GM21447 (cell line): Measurements from ENCODE around the gene FBXO10.
"Not testable (repeated sequence)": the region's sequence is repeated elsewhere in the genome, so short reads cannot be mapped to it uniquely, and the experiment has no call there.

Experiments
- ATAC-seq: cut with Tn5 transposase; IDR thresholded peaks from one replicate; pipeline ENCODE4 v1.9.1; 2021; ENCODE audit not compliant: unreplicated experiment

FBXO10 gene

DNA sequence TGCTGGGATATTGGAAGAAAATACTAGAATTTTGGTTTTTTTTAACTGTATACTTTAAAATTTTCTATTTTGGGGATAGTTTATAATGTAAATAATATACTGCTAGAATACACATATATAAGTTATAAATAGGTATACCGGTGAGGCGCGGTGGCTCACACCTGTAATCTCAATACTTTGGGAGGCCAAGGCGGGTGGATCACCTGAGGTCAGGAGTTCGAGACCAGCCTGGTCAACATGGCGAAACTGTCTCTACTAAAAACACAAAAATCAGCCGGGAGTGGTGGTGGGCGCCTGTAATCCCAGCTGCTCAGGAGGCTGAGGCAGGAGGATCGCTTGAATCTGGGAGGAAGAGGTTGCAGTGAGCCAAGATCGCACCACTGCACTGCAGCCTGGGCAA, 61.8 kb downstream of the FBXO10 start:
- not testable (repeated sequence) for ATAC-seq

DNA sequence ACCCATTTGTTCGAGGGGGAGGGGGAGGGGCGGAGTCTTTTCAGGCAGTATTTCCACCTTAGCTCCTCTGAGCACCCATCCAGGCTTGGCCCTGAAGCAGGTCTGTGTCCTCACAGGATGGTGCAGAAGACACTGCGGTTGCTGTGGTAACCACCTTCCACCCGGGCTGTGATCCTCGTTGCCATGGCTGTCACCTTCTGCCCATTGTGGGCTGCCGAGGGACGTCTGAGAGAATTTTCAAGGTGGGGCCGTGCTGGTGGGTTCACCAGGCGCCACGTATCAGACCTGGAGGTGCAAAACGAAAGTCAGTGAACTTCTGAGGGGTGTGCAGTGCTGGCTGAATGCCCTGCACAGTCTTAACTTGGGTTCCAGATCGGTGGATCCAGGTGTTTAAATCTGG, 63.7 kb downstream of the FBXO10 start:
- ATAC-seq, result no peak

DNA sequence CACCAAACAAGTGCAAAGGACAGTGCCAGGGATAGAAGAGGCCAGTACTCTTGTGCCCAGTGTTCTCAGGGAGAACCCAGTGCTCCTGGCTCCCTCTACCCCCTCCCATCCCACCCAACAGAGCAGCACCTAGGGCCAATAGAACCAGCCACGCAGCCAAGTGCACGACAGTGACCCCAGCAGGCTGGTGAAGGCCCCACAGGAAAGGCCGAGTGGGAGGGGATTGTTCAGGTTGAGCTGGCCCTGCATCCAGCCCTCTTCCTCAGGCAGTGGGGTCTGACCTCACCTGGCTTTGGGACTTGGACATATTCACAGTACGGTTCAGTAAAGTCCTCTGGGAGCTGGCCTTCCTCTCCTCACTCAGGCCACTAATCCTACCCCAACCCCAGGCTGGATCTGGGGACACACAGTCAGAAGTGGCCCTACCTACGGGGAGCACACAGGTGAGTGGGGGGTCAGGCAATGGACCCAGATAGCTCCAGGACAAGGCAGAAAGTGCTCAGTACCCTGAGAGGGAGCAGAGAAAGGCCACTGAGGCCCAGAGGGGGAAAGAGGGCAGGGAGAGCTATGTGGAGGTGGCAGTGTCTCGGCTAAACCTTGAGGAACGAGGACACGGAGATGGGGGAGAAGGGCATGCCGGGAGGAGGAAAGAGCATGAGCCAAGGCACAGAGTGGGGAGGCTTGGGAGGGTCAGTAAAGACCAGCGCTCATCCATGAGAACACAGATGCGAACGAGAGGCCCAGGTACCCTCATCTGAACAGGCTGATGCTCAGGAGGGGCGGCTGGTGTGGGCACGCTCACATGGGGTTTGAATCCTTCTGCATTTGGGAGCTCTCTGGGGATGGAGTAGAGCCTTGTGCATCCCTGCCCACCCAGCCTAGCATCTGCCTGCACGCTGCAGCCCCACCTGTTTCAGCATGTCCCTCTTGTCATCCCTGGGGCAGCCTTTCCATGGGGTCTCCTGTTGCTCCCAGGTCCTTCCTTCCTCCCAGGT, 64.9 kb downstream of the FBXO10 start:
- ATAC-seq, result no peak

DNA sequence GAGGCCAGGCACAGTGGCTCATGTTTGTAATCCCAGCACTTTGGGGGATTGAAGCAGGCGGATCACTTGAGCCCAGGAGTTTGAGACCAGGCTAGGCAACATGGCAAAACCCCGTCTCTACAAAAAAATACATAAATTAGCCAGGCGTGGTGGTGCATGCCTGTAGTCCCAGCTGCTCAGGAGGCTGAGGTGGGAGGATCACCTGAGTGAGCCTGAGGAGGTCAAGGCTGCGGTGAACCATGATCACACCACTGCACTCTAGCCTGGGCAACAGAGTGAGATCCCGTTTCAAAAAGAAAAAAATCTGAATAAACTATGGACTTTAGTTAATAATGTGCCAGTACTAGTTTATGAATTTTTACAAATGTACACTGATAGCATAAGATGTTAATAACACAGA, 66.1 kb downstream of the FBXO10 start:
- ATAC-seq, result not testable (repeated sequence)

DNA sequence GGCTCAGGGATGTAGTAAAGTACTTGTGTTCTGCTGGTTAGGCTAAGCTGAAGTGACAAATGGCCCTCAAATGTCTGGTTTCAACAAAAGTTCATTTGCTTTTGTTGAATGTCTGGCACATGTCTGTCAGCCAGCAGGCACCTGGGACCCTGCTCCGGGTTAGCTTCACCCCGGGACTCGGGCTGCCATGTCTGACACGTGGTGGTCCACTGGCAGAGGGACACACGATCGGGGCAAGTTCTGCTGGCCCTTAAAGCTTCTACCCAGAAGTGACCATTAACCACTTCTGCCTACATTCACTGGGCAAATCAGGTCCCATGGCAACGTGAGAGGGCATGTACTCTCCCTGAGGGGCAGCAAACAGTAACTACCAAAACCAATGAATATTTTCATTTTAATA, 66.6 kb downstream of the FBXO10 start:
- ATAC-seq, result no peak

DNA sequence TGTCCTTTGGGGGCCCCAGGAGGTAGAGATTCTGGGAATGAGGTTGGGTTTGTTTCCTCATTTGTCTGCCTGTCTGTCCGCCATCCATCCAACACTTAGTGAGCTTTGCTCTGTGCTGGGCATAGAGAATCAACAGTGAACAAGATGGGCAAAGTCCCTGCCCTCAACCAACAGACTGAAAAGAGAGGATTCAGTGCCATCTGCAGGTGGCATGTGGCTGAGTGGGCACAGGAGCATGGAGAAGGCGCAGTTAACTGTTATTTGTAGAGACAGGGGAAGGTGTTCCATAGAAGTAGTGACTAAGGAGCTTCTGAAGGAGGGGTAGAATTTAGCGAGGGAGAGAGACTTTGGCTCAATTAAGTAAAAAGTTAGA, 67.4 kb downstream of the FBXO10 start:
- no peak for ATAC-seq

DNA sequence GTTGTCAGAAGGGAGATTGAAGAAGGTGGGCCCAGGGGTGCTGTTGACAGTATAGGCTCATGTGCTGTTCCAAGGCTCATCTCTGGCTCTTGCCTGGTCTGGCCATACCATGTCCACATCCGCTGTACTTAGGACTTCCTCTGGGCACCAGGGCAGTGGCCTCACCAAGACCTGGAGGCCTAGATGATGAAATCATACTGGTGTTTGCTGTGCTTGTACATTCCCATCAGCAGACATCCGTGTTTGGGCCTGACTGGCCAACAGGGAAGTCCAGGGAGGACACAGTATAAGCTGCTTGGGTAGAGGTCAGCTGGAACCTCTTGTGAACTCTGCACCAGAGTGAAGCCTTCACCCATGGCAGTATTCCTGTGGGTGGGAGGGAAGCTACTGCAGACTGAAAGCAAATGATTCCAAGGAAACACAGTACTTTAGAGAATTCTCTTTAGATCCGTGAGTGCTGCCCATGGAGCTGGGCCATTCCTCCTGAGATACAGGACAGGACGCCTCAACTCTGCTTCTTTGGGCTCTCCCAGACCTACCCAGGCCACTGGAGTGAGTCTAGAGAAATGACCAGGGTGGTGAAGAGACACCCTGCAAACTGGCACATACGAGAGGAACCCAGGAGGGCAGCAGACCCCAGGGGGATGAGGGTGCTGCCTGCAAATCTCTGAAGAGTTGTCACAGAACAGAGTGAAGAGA, 67.9 kb downstream of the FBXO10 start:
- ATAC-seq, result no peak

DNA sequence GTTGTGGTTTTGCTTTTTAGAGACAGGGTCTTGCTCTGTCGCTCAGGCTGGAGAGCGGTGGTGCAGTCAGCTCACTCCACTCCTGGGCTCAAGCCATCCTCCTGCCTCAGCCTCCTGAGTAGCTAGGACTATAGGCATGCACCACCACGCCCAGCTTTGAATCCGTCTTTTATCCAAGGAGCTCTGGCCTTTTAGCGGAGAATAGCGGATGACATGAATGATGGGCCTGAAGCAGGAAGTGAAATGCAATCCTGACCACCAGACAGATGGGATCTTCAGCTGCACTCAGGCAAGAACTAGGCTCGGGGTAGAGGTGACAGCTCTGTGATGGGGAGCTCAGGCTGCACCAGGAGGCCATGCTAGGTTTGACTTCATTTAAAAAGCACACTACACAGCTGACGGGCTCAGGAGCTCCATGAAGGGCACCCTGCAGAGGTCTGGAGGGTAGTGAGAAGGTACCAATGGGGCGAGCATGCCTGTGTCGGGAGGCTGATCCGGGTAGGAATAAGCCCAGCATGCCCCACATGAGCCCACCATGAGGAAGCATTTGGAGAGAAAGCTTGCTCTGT, 68.5 kb downstream of the FBXO10 start:
- no peak for ATAC-seq

DNA sequence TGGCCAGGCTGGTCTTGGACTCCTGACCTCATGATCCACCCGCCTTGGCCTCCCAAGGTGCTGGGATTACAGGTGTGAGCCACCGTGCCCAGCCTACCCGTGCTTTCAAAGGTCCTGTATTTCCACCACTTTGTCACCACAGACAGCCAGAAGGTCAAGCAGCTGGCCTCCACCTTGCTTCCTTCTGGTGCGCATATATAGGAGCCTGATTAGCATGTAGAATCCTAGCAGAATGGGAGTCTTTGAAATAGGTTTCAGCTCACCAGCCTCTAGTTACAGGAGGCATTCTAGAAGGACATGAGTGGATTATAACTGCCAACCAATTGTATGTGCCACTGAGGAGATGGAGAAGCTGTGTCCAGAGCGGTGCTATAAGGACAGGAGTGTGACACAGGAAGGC, 71.6 kb downstream of the FBXO10 start:
- ATAC-seq, result no peak

DNA sequence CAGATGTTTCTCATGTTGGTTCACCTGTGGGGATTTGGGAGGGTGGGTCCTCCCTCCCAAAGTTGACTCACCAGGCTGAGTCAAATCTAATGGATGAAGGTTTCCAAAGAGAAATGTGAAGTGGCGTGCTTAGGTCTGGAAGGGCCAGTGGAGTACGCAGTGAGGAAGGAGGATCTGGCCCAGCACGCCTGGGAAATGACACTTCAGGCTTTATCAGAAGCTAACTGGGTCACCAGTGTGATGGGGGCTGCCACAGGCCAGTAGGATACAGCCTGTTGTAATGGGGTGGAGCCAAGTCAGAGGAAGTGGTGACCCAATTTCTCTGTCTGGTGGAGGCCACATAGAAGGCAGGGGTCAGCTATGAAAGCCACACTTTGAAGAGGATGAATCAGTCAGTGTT, 72.4 kb downstream of the FBXO10 start:
- no peak for ATAC-seq

DNA sequence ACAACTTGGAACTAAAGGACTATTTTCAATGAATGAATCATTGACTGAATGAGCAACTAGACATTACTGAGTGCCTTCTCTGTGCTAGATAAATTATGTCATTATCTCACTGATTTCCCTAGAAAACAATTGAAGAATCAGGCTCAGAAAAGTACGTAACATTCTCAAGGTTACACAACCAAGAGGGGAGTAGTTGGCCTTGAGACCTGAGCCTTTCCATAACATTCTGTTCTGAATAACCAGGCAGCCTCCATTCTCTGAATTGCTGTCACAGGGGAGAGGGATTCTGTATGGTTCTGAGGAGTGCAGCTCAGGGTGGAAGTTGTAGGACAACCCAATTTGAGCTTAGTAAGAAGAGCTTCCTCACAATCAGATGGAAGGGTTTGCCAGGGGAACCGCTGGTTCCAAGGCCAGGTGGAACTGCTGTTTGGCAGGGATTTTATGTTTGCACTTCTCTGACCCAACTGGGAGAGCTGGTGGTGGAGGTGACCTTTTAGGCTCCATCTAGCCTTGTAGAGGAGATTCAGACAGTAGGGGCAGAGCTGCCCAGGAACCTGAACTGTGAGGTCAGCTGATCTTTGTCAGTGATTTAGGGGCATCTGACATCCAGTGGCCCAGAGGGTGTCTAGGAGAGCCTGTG, 74.1 kb downstream of the FBXO10 start:
- no peak for ATAC-seq

DNA sequence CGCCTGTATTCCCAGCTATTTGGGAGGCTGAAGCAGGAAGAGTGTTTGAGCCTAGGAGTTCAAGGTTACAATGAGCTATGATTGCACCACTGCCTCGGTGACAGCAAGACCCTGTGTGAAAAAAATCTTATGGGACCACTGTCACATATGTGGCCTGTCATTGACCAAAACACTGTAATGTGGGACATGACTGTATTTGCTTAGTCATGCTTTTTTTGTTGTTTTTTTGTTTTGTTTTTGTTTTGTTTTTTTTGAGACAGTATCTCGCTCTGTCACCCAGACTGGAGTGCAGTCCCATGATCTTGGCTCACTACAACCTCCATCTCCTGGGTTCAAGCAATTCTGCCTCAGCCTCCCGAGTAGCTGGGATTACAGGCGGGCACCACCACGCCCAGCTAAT, 76.9 kb downstream of the FBXO10 start:
- ATAC-seq, result no peak

DNA sequence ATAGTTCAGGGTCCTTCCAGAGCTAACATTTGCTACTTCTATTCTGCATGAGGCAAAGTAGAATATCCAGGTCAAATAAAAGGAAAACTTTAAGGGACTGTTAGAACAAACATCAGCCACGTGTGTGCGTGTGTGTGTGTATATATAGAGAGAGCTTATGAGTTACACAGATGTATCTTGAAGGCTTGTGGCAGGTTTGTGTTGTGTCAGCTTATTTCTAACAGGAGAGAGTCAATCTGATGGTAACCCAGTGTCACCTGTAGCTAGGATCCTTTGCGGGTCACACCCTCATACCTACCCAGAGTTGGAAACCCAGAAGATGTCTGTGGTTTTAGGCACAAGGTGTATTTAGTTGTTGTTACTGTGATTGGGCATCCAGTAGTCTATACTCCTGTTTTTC, 77.7 kb downstream of the FBXO10 start:
- ATAC-seq, result no peak

DNA sequence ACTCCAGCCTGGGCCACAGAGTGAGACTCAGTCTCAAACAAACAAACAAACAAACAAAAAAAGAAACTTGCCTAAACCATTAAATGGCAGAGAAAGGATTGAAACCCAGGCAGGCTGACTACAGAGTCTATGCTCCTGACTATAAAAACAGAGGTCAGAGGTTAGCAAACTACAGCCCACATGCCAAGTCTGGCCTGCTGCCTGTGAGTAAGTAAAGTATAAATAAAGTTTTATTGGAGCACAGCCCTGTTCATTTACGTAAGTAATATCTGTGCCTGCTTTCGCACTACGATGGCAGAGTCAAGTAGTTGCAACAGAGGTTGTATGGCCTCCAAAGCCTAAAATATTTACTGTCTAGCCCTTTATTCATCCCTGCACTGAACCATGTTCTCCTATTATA, 78.9 kb downstream of the FBXO10 start:
- no peak for ATAC-seq

DNA sequence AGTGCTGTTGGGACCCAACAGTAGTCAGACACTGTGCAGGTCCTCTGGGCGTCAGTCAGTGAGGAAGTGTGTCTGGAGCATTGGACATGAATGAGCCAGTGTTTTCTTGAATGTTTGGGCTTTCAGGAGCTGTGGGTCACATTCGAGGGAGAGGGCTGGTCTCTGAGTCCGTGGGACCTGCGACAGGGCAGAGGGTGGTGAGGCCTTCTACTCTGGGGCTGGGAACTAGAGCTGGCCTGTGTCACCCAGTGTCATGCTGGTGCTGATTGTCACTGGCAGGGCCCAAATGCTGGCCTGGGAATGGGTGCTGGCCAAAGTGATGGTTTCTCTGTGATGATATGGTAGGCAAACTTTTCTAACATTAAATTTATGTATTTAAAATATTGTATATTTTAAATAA, 80.2 kb downstream of the FBXO10 start:
- no peak for ATAC-seq

DNA sequence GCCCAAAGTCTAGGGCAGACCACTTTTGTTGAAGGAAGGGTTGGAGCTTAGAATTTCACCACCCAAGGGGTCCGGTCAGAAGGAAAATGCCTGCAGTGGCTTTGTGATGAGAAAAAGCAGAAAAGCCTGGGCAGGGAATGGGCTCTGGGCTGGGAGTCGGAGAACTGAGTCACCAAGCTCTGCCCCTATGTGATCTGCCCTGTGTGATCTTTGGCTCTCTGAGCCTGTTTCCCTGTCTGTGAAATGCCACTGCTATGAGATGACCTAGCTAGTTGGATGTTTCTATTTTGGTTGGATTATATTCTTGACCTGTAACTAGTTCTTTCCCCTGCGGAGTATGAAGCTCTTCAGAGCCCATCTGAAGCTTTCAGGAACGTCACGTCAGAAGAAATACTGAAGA, 80.6 kb downstream of the FBXO10 start:
- ATAC-seq, result no peak

DNA sequence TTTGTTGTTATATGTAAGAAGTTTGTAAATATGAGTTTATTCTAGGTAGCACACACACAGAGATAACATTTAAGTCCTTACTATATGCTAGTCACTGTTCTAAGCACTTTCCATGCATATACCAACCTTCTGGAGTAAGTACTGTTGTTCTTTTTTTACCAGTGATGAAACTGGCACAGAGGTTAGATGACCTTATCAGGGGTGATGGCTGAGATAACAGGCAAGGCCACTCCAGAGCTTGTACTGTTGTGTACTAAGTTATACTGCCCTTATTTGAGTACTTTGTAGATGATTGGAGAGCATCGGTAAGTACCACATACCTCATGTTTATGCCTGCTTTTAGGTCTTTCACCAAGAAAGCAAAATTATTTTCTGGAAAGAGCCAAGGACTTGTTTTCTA, 84.2 kb downstream of the FBXO10 start:
- ATAC-seq, result no peak

DNA sequence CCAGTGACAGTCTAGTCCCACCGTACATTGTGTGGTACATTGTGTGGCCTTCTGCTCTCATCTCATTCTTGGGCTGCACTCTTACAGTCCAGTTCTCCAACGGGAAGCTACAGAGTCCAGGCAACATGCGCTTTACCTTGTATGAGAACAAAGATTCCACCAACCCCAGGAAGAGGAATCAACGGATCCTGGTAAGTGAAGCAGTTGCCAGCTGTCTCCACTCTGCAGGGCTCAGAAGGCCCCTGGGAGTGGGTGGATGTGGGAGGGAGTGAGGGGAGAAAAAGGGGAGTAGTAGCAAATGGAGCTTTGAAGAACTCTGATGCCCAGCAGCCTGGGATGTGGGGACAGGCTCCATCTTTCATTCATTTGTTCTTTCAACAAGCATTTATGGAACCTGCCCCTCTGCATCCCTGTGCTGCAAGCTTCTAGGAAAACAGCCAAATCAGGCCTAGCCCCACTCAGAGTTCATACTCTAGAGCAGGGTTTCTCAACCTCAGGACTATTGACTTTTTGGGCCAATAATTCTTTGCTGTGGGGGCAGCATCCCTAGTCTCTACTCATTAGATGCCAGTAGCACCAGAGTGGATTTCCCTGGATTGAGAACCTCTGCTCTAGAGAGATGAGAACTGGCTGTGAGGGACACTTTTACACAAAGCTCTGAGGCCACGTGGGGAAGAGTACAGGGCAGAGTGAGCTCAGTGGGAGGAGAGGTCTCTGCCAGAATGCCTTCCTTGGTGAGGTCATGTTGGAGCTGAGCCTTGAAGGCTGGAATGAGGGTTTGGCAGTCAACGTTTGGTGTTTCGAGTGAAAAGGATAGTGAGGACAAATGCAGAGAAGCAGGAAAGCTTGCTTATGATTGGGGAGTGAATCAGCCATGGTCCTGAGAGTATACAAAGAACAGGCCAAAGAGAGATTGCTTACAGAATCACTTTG, 89.3 kb downstream of the FBXO10 start:
- no peak for ATAC-seq

DNA sequence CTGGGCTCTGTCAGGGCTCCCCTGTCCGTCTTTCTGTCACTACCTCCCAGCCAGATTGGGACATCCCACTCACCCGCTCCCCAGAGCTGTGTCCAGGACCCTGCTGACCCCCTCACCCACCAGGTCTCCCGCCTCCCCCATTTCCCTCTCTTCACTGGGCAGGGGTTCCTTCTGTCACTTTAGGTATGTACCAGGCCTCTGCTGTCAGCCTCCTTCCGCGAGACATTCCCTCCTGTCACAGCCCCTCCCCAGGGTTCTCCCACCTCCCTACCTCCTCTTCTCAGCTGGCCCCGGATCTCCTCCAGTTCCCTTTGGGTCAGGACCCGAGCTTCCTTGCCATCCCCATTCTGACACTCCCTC, 89.9 kb downstream of the FBXO10 start:
- no peak for ATAC-seq

DNA sequence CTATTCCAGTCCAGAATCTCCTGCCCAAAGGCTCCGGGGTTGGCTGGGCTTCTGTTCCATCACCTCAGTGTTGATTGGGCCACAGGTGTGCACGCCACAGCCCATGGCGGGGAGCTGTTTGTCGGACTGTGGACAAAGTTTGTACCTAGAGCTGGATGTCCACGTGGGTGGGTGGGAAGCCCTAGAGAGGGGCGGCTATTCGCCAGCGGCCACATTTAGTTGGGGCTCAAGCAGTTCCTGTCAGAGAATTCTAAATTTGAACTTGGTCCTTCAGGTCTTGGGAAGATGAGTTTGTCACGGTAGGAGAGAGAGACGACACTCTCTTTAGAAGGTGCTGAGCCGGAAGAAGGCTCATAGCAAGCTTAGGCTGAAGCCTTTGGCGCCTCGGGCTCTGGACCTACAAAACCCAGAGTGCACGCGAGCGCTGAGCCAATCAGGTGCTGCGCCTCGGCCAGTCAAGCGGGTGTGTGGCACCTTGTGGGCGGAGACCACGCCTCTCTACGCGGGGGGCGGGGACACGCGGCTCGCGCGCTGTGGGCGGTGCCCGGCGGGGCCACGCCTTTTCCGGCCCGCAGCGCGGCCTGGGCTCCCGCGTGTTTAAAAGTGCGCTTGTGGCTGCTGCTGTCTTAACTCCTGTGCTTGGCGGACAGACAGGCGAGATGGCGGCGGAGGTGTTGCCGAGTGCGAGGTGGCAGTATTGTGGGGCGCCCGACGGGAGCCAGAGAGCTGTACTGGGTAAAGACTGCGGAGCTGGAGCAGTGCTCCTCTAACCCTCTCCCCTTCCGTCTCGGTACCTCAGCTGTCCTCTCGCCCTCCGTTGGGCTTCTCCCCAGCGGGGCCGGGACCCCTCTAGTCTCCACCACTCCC, 90.6 kb downstream of the FBXO10 start, which contains the start of gene POLR1E:
POLR1E (plus strand) TSS at position 560 of the 867 bp plus-strand sequence; CDS start at position 660, 100 bp downstream.
- ATAC-seq, result peak; percentile 97
